ENCODE measurements around the gene ARMC7.
"Not testable (repeated sequence)": the region's sequence is repeated elsewhere in the genome, so short reads cannot be mapped to it uniquely, and the experiment has no call there.

ARMC7 gene

DNA sequence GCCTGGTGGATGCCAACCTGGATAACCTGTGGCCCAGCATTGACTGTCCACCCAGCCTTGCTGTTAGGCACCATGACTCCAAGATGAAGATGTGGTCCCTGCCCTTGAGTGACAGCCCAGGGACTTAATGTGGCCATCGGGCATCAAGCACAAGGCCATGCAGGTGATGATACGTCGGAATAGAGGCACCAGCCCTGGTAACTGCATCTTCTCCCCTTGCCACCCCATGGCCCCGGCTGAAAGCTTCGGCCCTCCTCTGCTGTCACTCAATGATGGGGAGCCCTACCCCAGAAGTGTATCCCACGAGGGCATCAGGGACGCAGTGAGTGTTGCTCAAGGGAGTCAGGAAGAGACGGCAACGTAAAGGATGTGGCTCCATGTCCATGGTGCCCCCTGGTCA is 19.8 kb downstream of the ARMC7 start:
- no peak for DNase-seq (ENCODE audit: low read depth)
- no peak overlapping the region for H3K4me3 ChIP-seq (ENCODE audit: control insufficient read depth, low read depth, low read length)
- TF ChIP-seq, protein P1, sequence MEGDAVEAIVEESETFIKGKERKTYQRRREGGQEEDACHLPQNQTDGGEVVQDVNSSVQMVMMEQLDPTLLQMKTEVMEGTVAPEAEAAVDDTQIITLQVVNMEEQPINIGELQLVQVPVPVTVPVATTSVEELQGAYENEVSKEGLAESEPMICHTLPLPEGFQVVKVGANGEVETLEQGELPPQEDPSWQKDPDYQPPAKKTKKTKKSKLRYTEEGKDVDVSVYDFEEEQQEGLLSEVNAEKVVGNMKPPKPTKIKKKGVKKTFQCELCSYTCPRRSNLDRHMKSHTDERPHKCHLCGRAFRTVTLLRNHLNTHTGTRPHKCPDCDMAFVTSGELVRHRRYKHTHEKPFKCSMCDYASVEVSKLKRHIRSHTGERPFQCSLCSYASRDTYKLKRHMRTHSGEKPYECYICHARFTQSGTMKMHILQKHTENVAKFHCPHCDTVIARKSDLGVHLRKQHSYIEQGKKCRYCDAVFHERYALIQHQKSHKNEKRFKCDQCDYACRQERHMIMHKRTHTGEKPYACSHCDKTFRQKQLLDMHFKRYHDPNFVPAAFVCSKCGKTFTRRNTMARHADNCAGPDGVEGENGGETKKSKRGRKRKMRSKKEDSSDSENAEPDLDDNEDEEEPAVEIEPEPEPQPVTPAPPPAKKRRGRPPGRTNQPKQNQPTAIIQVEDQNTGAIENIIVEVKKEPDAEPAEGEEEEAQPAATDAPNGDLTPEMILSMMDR (conservative IDR thresholded peaks at IDR 0.05; ENCODE audit: control insufficient read depth, insufficient read depth, low read depth, low read length), result no peak

DNA sequence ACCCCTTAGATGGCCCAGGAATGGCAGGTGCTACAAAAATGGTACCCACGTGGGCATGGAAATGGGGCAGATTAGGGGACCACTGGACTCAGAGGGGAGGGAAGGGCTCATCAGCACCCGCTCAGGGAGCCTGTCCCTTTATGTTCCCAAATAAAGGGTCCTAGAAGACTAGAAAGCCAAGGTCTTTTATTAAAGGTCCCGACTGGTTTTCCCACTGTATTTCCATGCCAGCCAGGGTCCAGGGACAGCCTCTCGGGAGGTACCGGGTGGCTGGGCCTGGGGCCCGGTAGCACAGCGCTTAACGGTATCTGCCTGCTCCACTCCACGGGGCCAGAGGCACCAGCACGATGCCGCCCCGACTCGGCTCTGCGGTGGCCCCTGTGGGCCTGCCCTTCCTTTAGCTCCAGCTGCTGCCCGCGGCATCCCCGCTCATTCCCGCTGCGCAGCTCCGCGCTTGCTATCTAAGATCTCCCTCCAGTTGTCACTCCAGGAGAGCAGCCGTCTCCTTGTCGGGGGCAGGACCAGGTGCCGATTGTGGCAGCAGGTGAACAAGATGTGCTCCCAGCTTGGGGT is 20.4 kb downstream of the ARMC7 start:
- DNase-seq (ENCODE audit: low read depth), result no peak
- peak overlapping the region; percentile 71 for H3K4me3 ChIP-seq (ENCODE audit: control insufficient read depth, low read depth, low read length)
- TF ChIP-seq, protein P1 (conservative IDR thresholded peaks at IDR 0.05; ENCODE audit: control insufficient read depth, insufficient read depth, low read depth, low read length), result no peak

DNA sequence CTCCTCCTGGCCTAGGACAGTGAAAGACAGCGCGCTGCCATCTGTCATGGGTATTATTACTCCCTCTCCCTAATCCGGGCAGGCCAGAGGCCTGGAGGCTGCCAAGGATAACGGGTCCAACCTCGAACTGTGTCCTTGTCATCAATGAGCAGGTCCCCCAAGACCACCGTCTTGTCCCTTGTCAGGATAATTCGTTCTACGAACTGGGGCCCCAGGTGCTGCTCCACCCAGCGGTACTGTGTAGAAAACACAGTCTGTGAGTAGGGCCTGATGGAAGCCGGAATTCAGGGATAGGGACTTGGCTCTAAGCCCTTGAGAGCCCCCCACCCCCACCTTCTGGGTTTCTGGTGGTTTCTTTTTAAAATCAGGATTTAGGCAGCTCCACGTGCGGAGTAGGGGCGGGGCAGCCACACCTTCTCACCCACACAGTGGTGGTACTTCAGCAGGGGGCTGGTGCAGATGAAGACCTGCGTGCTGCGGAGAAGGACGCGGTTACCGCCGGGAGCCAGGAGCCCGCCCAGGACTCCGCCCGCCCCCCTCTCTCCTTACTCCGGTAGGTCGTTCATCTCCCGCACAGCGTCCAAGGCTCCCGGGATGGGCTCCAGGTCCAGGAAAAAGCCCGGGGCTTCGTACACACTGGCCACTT is 21.0 kb downstream of the ARMC7 start:
- TF ChIP-seq, protein P1 (conservative IDR thresholded peaks at IDR 0.05; ENCODE audit: control insufficient read depth, insufficient read depth, low read depth, low read length), result peak; percentile 51
- peak overlapping the region; percentile 71 for H3K4me3 ChIP-seq (ENCODE audit: control insufficient read depth, low read depth, low read length)
- peak; percentile 52 for DNase-seq (ENCODE audit: low read depth)

DNA sequence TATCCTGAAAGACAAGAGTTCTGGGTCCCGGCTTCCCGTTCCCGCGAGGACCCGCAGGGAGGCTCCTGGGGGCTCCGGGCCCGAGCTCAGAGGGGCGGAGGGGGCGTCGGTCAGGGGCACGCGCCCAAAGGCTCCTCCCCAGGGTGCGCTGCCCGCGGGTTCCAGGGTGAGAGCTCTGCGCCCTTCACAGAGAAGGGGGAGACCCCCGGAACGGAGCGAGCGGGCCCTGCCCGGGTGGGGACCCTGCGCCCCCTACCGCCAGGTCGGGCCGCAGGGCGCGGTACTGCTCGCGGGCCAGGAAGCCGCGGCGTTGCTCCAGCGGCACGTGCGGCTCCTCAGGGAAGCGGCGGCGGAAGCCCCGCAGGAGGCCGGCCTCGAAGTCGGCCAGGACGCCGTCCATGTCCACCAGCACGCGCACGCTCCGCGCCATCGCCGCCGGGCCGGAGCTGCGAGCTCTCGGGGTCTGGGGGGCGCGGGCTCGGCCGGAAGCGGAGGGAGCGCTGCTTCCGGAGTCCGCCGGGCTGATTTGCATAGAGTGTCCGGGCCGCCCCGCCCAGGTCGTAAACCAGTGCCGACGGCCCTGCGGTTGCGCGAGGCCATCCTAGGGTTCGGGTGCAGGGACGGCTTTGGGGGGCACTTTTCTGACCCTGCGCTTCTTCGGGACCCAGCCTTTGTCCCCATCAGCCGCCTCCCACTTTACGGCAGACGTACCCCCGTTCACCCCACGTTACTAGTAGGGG is 21.7 kb downstream of the ARMC7 start, which contains the start of gene NT5C:
Gene NT5C, minus strand, starts transcription at position 465 of the 740 bp plus-strand sequence. Its CDS starts 35 bp downstream, at position 430.
- TF ChIP-seq, protein P1 (conservative IDR thresholded peaks at IDR 0.05; ENCODE audit: control insufficient read depth, insufficient read depth, low read depth, low read length), result no peak
- DNase-seq (ENCODE audit: low read depth), result peak; percentile 55
- H3K4me3 ChIP-seq (ENCODE audit: control insufficient read depth, low read depth, low read length), result peak within 1 kb of the TSS; percentile 71

DNA sequence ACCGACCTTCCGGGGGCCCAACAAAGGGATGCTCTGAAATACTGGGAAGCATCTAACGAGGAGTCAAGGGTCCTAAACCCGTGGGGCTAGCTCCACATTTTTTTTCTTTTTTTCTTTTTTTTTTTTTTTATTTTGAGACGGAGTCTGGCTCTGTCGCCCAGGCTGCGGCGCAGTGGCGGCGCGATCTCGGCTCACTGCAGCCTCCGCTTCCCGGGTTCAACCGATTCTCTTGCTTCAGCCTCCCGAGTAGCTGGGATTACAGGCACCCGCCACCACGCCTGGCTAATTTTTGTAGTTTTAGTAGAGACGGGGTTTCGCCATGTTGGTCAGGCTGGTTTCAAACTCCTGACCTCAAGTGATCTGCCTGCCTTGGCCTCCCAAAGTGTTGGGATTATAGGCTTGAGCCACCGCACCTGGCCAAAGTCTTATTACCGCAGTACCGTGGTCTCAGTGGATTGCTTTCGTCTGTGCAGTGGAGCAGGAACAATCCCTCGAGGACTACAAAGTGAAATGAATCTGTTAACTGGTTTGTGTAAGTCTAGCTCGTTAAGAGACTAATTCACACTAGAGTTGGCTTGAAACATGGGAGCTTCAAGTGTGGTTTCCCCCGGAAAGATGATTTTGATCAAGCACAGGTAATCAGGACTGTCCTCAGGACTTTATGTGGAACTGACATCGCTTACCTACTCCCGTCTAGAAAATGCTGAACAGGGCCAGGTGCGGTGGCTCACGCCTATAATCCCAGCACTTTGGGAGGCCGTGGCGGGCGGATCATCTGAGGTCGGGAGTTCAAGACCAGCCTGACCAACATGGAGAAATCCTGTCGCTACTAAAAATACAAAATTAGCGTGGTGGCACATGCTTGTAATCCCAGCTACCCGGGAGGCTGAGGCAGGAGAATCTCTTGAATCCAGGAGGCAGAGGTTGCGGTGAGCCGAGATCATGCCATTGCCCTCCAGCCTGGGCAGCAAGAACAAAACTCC is 22.5 kb downstream of the ARMC7 start:
- H3K4me3 ChIP-seq (ENCODE audit: control insufficient read depth, low read depth, low read length), result peak overlapping the region; percentile 71
- not testable (repeated sequence) for DNase-seq (ENCODE audit: low read depth)

DNA sequence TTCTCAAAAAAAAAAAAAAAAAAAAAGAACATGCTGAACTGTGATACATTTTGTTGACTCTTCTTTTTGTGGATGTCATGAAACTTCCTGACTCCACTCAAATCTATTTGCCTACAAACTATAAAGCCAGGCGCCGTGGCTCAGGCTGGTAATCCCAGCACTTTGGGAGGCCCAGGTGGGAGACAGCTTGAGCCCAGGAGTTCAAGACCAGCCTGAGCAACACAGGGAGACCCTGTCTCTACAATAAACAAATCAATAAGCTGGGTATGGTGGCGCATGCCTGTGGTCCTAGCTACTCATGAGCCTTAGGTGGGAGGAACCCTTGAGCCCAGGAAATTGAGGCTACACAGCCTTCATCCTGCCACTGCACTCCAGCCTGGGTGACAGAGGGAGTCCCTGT is 23.2 kb downstream of the ARMC7 start:
- TF ChIP-seq, protein P1 (conservative IDR thresholded peaks at IDR 0.05; ENCODE audit: control insufficient read depth, insufficient read depth, low read depth, low read length), result no peak
- DNase-seq (ENCODE audit: low read depth), result no peak
- no peak overlapping the region for H3K4me3 ChIP-seq (ENCODE audit: control insufficient read depth, low read depth, low read length)

DNA sequence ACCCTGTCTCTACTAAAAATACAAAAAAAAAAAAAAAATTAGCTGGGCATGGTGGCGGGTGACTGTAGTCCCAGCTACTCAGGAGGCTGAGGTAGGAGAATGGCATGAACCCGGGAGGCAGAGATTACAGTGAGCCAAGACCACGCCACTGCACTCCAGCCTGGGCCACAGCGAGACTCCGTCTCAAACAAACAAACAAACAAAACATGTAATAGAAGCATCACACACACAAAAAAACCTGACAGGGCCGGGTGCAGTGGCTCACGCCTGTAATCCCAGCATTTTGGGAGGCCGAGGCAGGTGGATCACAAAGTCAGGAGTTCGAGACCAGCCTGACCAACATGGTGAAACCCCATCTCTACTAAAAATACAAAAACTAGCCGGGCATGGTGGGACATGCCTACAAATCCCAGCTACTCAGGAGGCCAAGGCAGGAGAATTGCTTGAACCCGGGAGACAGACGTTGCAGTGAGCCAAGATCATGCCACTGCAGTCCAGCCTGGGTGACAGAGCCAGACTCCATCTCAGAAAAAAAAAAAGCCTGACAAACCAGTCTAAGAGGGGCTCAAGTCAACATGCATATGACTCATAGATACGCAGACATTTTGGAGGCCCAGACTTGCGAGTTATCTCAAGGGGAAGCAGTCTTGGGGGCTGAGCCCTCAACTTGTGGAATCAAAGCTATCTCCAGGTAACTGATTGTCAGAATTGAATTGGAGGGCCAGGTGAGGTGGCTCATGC is 24.0 kb downstream of the ARMC7 start:
- not testable (repeated sequence) for H3K4me3 ChIP-seq (ENCODE audit: control insufficient read depth, low read depth, low read length); DNase-seq (ENCODE audit: low read depth)

Data from fibroblast of mammary gland (primary cell).